Keratinocyte (primary cell): ENCODE data around the gene VPS8.
"Not testable (repeated sequence)": the region's sequence is repeated elsewhere in the genome, so short reads cannot be mapped to it uniquely, and the experiment has no call there.

Source experiments
- EZH2 ChIP-seq: IDR thresholded peaks from one replicate; pipeline ENCODE4 v1.6.1; 2012; ENCODE audit warnings: inconsistent platforms, mild to moderate bottlenecking, low read length, moderate library complexity
- TF ChIP-seq, protein P1 (sequence below), 3 experiments: IDR thresholded peaks in 1 of 3; conservative IDR thresholded peaks in 1 of 3; optimal IDR thresholded peaks in 1 of 3; 2 replicates in 2 of 3; 3 replicates in 1 of 3; pipeline versions ENCODE3 to v1.5.1; 2011; ENCODE audit warnings: low read length in 3 of 3, mild to moderate bottlenecking in 3 of 3, moderate library complexity in 2 of 3, control low read depth in 1 of 3, inconsistent platforms in 1 of 3; ENCODE audit not compliant: insufficient read depth in 2 of 3; ENCODE audit errors: extremely low read depth in 1 of 3

DNA sequence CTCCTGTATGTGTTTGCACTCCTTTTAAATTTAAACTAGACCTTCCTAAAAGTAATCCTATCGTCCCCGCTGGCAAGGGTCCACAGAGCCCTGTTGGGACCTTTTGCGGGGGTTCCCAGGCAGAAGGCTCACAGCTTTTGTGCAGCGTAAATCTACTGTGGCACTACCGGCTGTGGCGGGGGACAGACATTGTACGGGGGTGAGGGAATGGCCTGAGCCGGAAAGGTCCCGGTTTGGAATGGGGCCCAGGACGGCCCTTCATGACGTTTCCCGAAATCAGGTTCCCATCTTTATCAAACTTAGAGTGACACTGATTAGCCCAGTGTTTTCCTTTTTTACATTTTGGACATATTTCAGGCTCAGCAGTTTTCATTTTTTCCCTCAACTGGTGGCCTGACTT is 205.6 kb downstream of the VPS8 start:
- TF ChIP-seq, protein P1, sequence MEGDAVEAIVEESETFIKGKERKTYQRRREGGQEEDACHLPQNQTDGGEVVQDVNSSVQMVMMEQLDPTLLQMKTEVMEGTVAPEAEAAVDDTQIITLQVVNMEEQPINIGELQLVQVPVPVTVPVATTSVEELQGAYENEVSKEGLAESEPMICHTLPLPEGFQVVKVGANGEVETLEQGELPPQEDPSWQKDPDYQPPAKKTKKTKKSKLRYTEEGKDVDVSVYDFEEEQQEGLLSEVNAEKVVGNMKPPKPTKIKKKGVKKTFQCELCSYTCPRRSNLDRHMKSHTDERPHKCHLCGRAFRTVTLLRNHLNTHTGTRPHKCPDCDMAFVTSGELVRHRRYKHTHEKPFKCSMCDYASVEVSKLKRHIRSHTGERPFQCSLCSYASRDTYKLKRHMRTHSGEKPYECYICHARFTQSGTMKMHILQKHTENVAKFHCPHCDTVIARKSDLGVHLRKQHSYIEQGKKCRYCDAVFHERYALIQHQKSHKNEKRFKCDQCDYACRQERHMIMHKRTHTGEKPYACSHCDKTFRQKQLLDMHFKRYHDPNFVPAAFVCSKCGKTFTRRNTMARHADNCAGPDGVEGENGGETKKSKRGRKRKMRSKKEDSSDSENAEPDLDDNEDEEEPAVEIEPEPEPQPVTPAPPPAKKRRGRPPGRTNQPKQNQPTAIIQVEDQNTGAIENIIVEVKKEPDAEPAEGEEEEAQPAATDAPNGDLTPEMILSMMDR (optimal IDR thresholded peaks at IDR 0.05 in 1 of 3, IDR thresholded peaks at IDR 0.05 in 1 of 3, conservative IDR thresholded peaks at IDR 0.05 in 1 of 3; ENCODE audit: extremely low read depth in 1 of 3, insufficient read depth in 2 of 3, low read length in 3 of 3), result not testable (repeated sequence)
- not testable (repeated sequence) for TF ChIP-seq EZH2
